ENCODE measurements around the gene PPP2R2B. TPM values are rescaled to one million over a fixed set of nuclear protein-coding genes. Genes with fewer than 3 reads are reported as not detected.

PPP2R2B gene
- total RNA-seq, 4 donors from 2014 or later = 0.53 to 2.0 (median 1.1) TPM

GRCh38 chr5:146770546-146770945 is 108.0 kb downstream of the PPP2R2B start:
- no peak for DNase-seq
- no peaks in the 10 kb centered on the region for H3K36me3 ChIP-seq
- intact Hi-C loops (cut with DNase I) = no loop called here
- H3K9me3 ChIP-seq = peaks cover 0 to 6% (median 0%) of the 10 kb centered on the region in 3 donors
- no peak overlapping the region for H3K27ac ChIP-seq
- no peaks in the 10 kb centered on the region for H3K27me3 ChIP-seq
- no peak overlapping the region for H3K4me3 ChIP-seq
- H3K4me1 ChIP-seq = no peaks in the 10 kb centered on the region
- TF ChIP-seq POLR2A (IDR thresholded peaks at IDR 0.05) = no peak
- TF ChIP-seq CTCF (IDR thresholded peaks at IDR 0.05) = no peak
- WGBS, 2 donors = 58 to 73% methylated on average over 2 of the region's 2 CpGs

GRCh38 chr5:146767534-146767933 is 111.0 kb downstream of the PPP2R2B start:
- Histone ChIP-seq H3K27ac (no peak overlapping the region), H3K4me3 (no peak overlapping the region), H3K4me1 (no peaks in the 10 kb centered on the region), H3K36me3 (no peaks in the 10 kb centered on the region), H3K9me3 (no peaks in the 10 kb centered on the region), H3K27me3 (no peaks in the 10 kb centered on the region)
- intact Hi-C loops (cut with DNase I) = no loop called here
- WGBS, 2 donors = 71 to 73% methylated on average over 3 of the region's 3 CpGs
- DNase-seq = no peak
- no peak for TF ChIP-seq POLR2A (IDR thresholded peaks at IDR 0.05)

GRCh38 chr5:146766013-146766412 is 112.5 kb downstream of the PPP2R2B start:
- WGBS, 2 donors = 56 to 97% methylated on average over 1 of the region's 1 CpG
- Histone ChIP-seq H3K4me3 (no peak overlapping the region), H3K4me1 (no peaks in the 10 kb centered on the region), H3K27ac (no peak overlapping the region), H3K9me3 (no peaks in the 10 kb centered on the region), H3K27me3 (no peaks in the 10 kb centered on the region), H3K36me3 (no peaks in the 10 kb centered on the region)
- TF ChIP-seq CTCF (IDR thresholded peaks at IDR 0.05) (no peak), POLR2A (IDR thresholded peaks at IDR 0.05) (no peak)
- no peak for DNase-seq
- intact Hi-C loops (cut with DNase I) = no loop called here

GRCh38 chr5:146765089-146765832 is 113.3 kb downstream of the PPP2R2B start:
- Histone ChIP-seq H3K4me3 (no peak overlapping the region), H3K36me3 (no peaks in the 10 kb centered on the region), H3K9me3 (no peaks in the 10 kb centered on the region), H3K27ac (no peak overlapping the region), H3K4me1 (no peaks in the 10 kb centered on the region), H3K27me3 (no peaks in the 10 kb centered on the region)
- intact Hi-C loops (cut with DNase I) = no loop called here
- TF ChIP-seq CTCF (IDR thresholded peaks at IDR 0.05) (no peak), POLR2A (IDR thresholded peaks at IDR 0.05) (no peak)
- no peak for DNase-seq
- WGBS, 2 donors = 54 to 73% methylated on average over 2 of the region's 2 CpGs

GRCh38 chr5:146762830-146763229 is 115.7 kb downstream of the PPP2R2B start:
- no peaks in the 10 kb centered on the region for H3K27me3 ChIP-seq
- intact Hi-C loops (cut with DNase I) = no loop called here
- no peak for DNase-seq
- no peak overlapping the region for H3K27ac ChIP-seq
- 47 to 51% methylated on average over 3 to 5 of the region's 5 CpGs for WGBS, 2 donors
- TF ChIP-seq CTCF (IDR thresholded peaks at IDR 0.05) (no peak), POLR2A (IDR thresholded peaks at IDR 0.05) (no peak)
- no peaks in the 10 kb centered on the region for H3K4me1 ChIP-seq
- H3K4me3 ChIP-seq = no peak overlapping the region
- no peaks in the 10 kb centered on the region for H3K36me3 ChIP-seq
- H3K9me3 ChIP-seq = no peaks in the 10 kb centered on the region

Measured in esophagus squamous epithelium (tissue), 5 donors.